ENCODE results near the gene ARRB2.

DNA sequence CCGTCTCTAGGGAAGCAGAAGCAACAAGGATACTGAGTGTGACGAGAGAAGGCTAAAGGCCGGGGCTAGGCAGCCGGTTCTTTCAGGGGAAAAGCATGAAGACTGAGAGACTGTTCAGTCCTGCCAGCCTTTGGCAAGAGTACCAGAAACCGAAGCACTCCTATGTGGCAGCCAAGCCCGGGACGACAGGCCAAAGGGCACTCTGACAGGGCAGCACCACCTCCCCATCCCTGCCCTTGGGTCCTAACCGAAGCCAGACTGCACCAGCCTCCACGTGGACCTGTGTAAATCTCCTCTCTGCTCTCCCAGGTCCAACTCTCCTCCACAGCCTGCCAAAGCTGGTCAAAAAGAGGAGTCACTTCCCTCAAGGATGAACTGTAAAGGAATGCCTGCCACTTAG is 45.4 kb upstream of the ARRB2 start:
- no peak for TF ChIP-seq CTCF (IDR thresholded peaks at IDR 0.05; ENCODE audit: low read length)
- no peak for TF ChIP-seq EZH2 (IDR thresholded peaks at IDR 0.05; ENCODE audit: borderline replicate concordance, low read length)

Measured in OCI-LY1 (cell line).